ENCODE results near the gene FBXO31. TPM values are rescaled to one million over a fixed set of nuclear protein-coding genes. Genes with fewer than 3 reads are reported as not detected.
"Not testable (repeated sequence)": the region's sequence is repeated elsewhere in the genome, so short reads cannot be mapped to it uniquely, and the experiment has no call there.

FBXO31 gene
- polyA plus RNA-seq, 3 donors from 2014 or later: 13.0 to 24.8 (median 14.9) TPM

DNA sequence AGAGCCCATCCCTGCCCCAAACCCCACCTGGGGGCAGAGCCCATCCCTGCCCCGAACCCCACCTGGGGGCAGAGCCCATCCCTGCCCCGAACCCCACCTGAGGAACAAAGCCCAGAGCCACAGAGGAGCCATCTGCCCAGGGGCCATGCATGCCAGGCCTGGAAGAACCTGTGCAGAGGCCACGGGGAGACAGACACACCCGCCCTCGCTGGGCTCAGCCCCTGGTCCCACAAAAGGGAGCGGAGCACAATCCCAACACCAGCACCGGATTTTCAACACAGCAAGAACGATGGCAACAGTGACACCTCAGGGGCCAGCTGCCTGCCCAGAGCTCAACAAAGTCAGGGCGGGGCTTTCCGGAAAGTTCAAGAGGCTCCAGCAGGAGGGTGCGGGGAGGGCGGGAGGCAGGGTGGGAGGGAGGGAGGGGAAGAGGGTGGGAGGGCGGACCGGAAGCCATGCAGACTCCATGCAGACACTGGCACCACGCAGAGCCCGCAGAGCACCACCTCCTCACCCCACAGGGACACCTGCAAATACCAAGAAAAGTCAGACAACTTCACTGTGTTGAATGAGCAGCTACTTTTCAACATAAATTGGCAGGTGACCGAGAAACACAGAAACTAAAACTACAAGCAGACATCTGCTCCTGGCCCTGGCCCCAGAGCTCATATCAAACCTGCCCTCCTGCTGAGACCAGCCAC is 38.5 kb downstream of the FBXO31 start:
- H3K4me1 Mint-ChIP-seq: peaks cover 9 to 10% of the 10 kb centered on the region in 2 donors
- H3K27me3 Mint-ChIP-seq (ENCODE audit: low read depth in 3 of 3): peaks cover 0 to 2% (median 2%) of the 10 kb centered on the region in 3 donors
- H3K9me3 Mint-ChIP-seq: no peaks in the 10 kb centered on the region
- peak overlapping the region; percentile 55 to 96 (median 90) for H3K27ac Mint-ChIP-seq
- peak; percentile 42 to 48 (median 43) for DNase-seq
- H3K4me3 Mint-ChIP-seq: peak overlapping the region in 4 of 5 donors; percentile 65 to 82 (median 71)
- H3K36me3 Mint-ChIP-seq: peaks cover 0 to 13% (median 8%) of the 10 kb centered on the region in 3 donors

DNA sequence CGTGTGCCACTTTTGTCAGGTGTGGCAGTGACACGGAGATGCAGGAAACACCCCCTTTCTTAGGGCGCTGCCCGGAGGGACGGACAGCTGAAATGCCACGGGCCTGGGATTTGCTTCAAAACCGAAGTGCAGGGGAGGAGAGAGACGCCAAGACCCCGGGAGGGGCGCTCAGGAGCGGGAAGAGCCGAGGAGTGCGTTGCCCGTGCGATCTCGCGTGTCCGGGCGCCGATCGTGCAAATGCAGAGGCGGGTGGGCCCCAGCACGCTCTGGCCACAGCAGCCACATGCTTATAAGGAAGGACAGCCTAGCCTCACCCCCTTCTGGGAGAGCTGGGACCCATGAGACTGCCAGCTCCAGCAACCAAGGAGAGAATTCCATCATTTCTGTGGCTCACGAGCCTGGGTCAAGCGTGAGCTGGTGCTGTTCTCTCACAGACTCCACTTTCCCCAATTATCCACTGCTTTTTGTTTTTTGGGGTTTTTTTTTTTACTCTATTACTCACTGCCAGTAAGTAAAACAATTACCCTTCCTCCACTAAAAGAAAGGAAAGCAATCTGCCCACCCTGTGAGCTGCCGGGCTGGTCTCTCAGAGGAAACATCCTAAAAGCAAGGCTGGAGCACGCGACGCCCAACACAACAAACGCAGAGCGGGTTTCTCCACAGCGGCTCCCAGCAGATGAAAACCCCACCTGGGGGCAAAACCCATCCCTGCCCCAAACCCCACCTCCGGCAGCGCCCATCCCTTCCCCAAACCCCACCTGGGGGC is 39.2 kb downstream of the FBXO31 start:
- Mint-ChIP-seq H3K4me3 (peak overlapping the region in 2 of 5 donors; percentile 32 to 40), H3K36me3 (peaks cover 0 to 14% (median 8%) of the 10 kb centered on the region in 3 donors), H3K27ac (peak overlapping the region in 3 of 6 donors; percentile 37 to 65 (median 56)), H3K9me3 (no peaks in the 10 kb centered on the region), H3K4me1 (peaks cover 9 to 10% of the 10 kb centered on the region in 2 donors), H3K27me3 (ENCODE audit: low read depth in 3 of 3) (peaks cover 0 to 4% (median 2%) of the 10 kb centered on the region in 3 donors)
- no peak for DNase-seq

DNA sequence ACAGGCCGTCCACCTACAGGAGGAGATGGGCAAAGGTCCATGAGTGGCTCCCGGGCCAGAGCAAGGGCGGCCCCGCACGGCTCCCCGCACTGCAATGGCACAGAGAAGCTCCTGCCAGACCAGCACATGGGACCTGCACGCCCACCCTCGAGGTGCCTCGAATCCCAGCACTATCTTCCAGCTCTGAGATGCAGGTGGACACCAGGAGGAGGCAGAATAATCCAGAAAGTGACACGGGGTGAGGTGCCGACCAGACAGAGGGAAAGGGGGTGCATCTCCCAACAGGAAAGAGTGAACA is 39.9 kb downstream of the FBXO31 start:
- peaks cover 10 to 11% of the 10 kb centered on the region in 2 donors for H3K4me1 Mint-ChIP-seq
- peak overlapping the region in 2 of 5 donors; percentile 32 to 40 for H3K4me3 Mint-ChIP-seq
- peak overlapping the region in 4 of 6 donors; percentile 20 to 65 (median 42) for H3K27ac Mint-ChIP-seq
- H3K36me3 Mint-ChIP-seq: peaks cover 0 to 20% (median 12%) of the 10 kb centered on the region in 3 donors
- no peaks in the 10 kb centered on the region for H3K9me3 Mint-ChIP-seq
- peaks cover 0 to 6% (median 2%) of the 10 kb centered on the region in 3 donors for H3K27me3 Mint-ChIP-seq (ENCODE audit: low read depth in 3 of 3)
- DNase-seq: no peak

DNA sequence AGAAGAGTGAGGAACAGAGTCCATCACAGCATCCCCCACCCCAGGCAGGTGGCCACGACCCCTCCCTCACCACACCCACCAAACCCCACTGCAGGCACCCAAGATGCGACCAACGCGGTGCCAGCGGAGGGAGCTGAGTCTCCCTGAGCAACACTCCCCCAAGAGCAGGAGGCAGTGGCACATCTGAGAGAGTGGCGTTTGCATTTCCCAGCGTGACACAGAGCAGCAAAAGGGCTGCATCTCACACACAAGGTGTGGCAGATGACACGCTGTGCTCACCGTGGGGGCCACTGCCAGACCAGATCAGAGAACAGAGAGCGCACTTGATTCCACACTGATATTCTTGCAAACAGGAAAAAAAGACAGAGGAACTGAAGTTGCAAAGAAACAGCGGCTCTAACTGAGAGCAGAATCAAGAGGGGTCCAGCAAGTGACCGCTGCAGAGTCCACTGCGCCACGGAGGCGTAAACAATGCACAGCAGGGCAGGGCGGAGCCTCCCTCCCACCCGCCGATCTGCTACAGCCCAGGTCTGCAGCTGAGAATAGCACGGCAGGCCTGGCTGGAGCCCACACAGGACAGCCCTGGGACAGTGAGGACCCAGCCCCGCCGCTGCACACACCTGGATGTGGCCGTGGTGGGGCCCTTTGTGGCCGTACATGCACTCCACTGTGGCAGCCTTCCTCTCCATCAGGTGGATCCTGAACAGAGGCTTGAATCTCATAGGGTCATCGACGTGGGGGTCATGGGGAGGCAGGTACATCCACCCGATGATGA is 40.4 kb downstream of the FBXO31 start:
- H3K4me1 Mint-ChIP-seq: peaks cover 10 to 11% of the 10 kb centered on the region in 2 donors
- H3K9me3 Mint-ChIP-seq: no peaks in the 10 kb centered on the region
- peaks cover 0 to 21% (median 13%) of the 10 kb centered on the region in 3 donors for H3K36me3 Mint-ChIP-seq

DNA sequence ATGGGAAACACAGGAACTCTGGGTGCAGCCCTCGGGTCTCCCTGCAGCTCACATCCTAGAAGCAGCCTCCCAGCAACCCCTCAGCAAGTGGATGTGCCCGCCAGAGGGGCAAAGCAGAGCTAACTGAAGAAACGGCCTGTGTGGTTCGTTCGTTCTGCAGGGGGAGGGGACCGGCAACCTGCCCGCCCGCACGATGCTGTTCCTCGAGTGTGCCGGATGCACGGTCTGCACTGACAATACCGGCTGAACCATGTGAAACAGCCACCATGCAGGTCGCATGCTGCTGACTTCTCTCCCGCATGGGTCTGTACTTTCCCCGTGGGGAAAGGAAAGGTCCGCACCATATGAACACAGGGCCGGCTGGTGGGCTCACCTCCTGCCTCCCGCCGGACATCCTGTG is 41.1 kb downstream of the FBXO31 start:
- no peak for DNase-seq
- peak overlapping the region in 1 of 6 donors; percentile 29 for H3K27ac Mint-ChIP-seq
- H3K27me3 Mint-ChIP-seq (ENCODE audit: low read depth in 3 of 3): peaks cover 0 to 8% (median 2%) of the 10 kb centered on the region in 3 donors
- H3K4me1 Mint-ChIP-seq: peaks cover 11 to 12% of the 10 kb centered on the region in 2 donors
- no peaks in the 10 kb centered on the region for H3K9me3 Mint-ChIP-seq
- no peak overlapping the region for H3K4me3 Mint-ChIP-seq
- H3K36me3 Mint-ChIP-seq: peaks cover 3 to 21% (median 13%) of the 10 kb centered on the region in 3 donors

More for the DNA sequence above, 40.4 kb downstream of the FBXO31 start:
- H3K27me3 Mint-ChIP-seq (ENCODE audit: low read depth in 3 of 3): peaks cover 0 to 8% (median 2%) of the 10 kb centered on the region in 3 donors
- H3K27ac Mint-ChIP-seq: peak overlapping the region in 1 of 6 donors; percentile 29
- no peak for DNase-seq
- no peak overlapping the region for H3K4me3 Mint-ChIP-seq

DNA sequence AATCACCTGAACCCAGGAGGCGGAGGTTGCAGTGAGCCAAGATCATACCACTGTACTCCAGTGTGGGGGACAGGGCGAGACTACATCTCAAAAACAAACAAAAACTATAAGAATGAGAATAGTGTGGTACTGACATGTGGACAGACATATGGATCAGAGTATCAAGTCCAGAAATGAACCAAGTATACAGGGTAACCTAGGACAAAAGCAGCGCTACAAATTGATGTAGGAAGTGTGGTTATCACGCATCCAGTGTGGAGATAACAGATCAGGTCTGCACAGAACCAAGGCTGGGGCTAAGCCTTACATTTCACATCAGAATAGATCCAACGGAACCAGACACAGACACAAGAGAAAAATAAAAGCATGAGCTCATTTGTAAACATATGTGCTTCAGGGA is 43.4 kb downstream of the FBXO31 start:
- no peaks in the 10 kb centered on the region for H3K9me3 Mint-ChIP-seq
- H3K36me3 Mint-ChIP-seq: peaks cover 3 to 20% (median 8%) of the 10 kb centered on the region in 3 donors
- DNase-seq: no peak
- peaks cover 0 to 6% (median 2%) of the 10 kb centered on the region in 3 donors for H3K27me3 Mint-ChIP-seq (ENCODE audit: low read depth in 3 of 3)
- peaks cover 12% of the 10 kb centered on the region in 2 donors for H3K4me1 Mint-ChIP-seq
- peak overlapping the region in 1 of 6 donors; percentile 34 for H3K27ac Mint-ChIP-seq
- H3K4me3 Mint-ChIP-seq: no peak overlapping the region

DNA sequence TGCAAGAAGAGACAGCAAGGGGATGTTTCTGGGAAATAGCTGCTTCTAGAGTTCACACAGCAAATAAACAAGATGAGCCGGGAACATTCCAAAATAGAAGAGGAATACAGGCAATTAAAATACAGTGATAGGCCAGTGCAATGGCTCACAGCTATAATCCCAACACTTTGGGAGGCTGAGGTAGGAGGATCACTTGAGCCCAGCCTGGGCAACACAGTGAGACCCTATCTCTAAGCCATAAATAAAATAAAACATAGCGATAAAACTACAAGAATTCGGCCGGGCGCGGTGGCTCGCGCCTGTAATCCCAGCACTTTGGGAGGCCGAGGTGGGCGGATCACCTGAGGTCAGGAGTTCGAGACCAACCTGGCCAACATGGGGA is 43.9 kb downstream of the FBXO31 start:
- Mint-ChIP-seq H3K4me1 (peaks cover 10 to 12% of the 10 kb centered on the region in 2 donors), H3K36me3 (peaks cover 3 to 20% (median 8%) of the 10 kb centered on the region in 3 donors)
- not testable (repeated sequence) for H3K27me3 Mint-ChIP-seq (ENCODE audit: low read depth in 3 of 3); DNase-seq; H3K4me3 Mint-ChIP-seq; H3K27ac Mint-ChIP-seq; H3K9me3 Mint-ChIP-seq

DNA sequence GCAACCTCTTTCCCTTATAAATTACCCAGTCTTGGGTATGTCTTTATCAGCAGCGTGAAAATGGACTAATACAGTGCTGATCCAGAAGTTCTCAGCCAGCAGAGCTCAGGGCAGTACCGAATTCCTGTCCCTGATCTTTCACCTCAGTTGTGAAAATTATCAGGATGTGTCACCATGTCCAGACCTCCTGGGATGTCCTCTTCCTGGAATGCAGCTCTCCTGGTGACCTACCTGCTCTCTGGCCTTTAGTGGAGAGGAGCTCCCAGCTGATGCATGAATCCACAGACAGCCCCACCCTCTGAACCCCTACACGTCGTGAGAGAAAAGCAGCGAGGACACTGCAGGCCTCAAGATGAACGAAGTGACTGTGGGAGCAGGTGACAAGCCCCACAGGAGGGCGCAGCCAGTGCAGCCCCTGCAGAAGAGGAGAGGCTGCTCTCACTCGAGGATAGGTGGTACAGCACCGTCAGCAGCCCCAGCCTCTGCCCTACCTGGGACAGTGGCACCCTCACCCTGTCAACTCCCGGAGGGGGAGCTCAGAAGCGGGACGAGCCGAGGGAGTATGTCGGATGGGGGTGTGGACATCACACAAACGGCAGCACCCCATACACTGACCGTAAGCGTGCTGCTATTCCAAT is 44.4 kb downstream of the FBXO31 start:
- H3K4me1 Mint-ChIP-seq: peaks cover 10 to 12% of the 10 kb centered on the region in 2 donors
- H3K9me3 Mint-ChIP-seq: no peaks in the 10 kb centered on the region
- peaks cover 3 to 20% (median 8%) of the 10 kb centered on the region in 3 donors for H3K36me3 Mint-ChIP-seq
- H3K27ac Mint-ChIP-seq: peak overlapping the region in 1 of 6 donors; percentile 60
- no peak for DNase-seq
- H3K4me3 Mint-ChIP-seq: no peak overlapping the region
- H3K27me3 Mint-ChIP-seq (ENCODE audit: low read depth in 3 of 3): peaks cover 0 to 7% (median 2%) of the 10 kb centered on the region in 3 donors

DNA sequence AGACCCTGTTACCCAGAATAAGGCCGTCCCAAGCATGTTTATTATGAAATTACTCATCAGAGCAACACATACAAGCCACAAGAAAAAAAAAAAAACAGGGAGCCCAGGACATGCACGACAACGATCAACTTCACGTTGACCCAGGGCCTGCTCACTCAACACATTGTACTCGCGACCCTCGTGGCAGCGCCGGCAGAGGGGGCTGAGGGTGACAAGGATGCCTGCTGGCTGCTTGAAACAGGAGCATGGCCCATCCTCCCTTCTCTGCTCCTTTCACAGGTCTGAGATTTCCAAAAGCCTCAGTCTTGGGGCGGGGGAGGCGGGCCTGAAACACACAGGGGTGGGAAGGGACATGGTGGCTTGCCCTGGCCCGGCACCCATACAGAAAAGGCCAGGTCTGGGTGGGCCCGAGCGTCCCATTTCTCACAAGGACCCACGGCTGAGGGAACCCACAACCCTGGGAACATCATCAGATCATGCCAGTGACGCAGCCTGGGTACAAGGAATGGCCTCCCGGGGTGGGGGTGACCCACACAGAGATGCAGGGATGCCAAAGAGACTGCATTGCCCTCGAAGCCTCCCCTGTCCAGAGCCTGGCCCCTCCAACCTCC is 45.3 kb downstream of the FBXO31 start:
- no peak overlapping the region for H3K4me3 Mint-ChIP-seq
- peaks cover 0 to 7% (median 2%) of the 10 kb centered on the region in 3 donors for H3K27me3 Mint-ChIP-seq (ENCODE audit: low read depth in 3 of 3)
- peaks cover 10% of the 10 kb centered on the region in 2 donors for H3K4me1 Mint-ChIP-seq
- no peak for DNase-seq
- H3K9me3 Mint-ChIP-seq: no peaks in the 10 kb centered on the region
- no peak overlapping the region for H3K27ac Mint-ChIP-seq
- peaks cover 3 to 16% (median 8%) of the 10 kb centered on the region in 3 donors for H3K36me3 Mint-ChIP-seq

DNA sequence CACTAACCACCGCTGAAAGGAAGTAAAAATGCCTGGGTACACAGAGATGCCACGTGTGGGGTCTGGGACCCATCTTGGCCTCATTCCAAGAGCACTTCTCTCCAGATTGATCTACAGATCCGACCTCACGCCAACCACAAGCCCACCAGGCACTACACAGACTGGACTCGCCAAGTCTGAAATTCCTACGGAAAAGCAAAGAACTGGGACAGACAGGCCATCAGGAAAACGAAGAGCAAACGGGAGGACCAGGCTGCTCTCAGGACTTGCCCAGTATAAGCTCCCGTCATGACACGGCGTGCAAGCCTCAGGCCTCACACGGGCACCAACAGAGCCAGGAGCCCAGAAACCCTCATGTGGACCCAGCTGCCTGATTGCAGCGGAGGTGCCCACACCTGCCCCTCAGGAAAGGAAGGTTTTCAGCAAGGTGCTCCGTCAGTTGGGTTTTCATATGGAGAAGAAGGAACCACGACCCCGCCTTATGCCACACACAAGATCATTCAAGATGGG is 46.3 kb downstream of the FBXO31 start:
- Mint-ChIP-seq H3K4me1 (peaks cover 10% of the 10 kb centered on the region in 2 donors), H3K27me3 (ENCODE audit: low read depth in 3 of 3) (peaks cover 0 to 7% (median 2%) of the 10 kb centered on the region in 3 donors), H3K36me3 (peaks cover 3 to 16% (median 8%) of the 10 kb centered on the region in 3 donors), H3K4me3 (no peak overlapping the region), H3K9me3 (no peaks in the 10 kb centered on the region), H3K27ac (peak overlapping the region in 1 of 6 donors; percentile 78)
- no peak for DNase-seq

DNA sequence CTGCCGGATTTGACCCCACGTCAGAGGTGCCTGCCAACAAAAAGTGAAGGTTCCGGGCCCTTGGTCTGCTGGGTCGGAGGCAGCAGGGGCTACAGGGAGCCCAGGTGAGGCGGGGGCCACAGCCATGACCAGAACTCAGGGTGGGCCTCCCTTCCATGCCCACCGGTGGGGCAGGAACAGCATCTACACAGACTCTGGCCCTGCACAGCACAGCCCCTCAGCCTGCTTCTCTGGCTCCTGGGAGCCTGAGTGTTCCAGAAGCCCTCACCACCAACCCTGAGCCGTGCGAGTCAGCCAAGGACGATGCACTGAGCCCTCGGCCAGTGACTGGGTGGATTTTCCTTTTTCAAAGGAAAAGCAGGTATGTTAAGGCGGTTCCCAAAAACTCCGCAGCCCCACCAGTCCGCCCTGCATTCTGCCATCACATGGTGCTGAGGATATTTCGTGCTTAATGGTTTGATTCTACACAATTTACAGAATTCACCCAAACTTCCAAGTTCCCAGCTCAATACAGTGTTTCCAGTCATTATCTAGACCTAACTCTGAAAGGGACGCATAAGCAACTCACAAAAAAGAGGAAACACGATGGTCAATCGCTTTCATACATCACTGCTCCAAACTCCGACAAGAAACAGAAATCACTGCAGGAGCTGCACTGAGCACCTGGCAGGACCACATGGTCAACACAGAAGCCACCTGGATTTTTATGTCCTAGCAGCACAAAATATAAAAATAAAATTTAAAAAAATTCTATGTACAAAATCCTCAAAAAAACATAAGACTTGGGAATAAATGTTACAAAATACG is 46.9 kb downstream of the FBXO31 start:
- Mint-ChIP-seq H3K27me3 (ENCODE audit: low read depth in 3 of 3) (peaks cover 0 to 7% (median 3%) of the 10 kb centered on the region in 3 donors), H3K4me3 (no peak overlapping the region), H3K36me3 (peaks cover 3 to 13% (median 8%) of the 10 kb centered on the region in 3 donors), H3K9me3 (no peaks in the 10 kb centered on the region), H3K27ac (peak overlapping the region in 1 of 6 donors; percentile 51), H3K4me1 (peaks cover 10% of the 10 kb centered on the region in 2 donors)
- no peak for DNase-seq
